ENCODE measurements around the gene LCTL.
"Not testable (repeated sequence)": the region's sequence is repeated elsewhere in the genome, so short reads cannot be mapped to it uniquely, and the experiment has no call there.

LCTL gene

DNA sequence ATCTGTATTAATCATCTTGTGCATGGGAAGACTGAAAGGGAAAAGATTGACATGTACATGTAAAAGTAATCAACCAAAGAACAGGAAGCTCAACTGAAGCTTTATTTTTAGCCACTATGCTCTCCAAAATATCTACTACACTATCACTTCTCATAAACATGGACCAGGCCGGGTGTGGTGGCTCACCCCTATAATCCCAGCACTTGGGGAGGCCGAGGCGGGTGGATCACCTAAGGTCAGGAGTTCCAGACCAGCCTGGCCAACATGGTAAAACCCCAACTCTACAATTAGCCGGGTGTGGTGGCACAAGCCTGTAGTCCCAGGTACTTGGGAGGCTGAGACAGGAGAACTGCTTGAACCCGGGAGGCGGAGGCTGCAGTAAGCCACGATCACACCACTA, 65.5 kb downstream of the LCTL start:
- not testable (repeated sequence) for DNase-seq (ENCODE audit: low read depth in 2 of 2)

DNA sequence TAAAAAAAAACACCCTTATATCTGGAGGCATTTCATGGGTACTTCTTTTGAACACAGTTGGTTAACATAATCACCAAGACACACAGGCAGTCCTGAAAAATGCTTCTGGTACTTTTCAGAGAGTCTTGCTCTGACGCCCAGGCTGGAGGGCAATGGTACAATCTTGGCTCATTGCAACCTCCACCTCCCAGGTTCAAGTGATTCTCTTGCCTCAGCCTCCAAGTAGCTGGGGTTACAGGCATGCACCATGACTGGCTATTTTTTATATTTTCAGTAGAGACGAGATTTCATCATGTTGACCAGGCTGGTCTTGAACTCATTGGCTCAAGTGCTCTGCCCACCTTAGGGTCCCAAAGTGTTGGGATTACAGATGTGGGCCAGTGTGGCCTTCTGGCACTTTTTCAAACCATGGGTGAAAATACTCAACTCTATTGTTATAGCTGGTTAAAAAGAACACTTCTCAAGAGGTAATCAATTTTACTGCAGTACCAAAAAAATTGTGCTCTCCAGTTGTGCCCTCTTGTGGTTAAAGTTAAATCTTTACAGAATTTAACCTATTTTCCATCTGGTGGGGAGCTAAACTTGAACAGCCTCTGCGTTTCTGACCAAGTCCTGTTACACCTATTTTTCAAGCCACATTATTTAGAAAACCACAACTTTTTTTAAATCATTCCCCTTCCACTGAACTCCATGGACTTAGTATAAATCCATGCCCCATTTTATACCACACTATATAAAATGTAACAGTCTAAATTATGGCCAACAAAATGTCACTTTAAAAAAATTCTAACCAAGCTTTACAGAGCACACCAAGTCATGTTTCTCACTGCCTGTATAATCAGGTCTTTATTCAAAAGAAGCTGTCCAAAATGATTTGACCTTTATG, 67.1 kb downstream of the LCTL start:
- DNase-seq (ENCODE audit: low read depth in 2 of 2), result no peak

Measured in stimulated activated CD4-positive, alpha-beta T cell treated with anti-CD3 and anti-CD28 coated beads, Interleukin-1b, Interleukin-23, amount 100 ng/mL, for 1 hour (primary cell).